Measurements from ENCODE around the gene NFKBIA. TPM values are rescaled to one million over a fixed set of nuclear protein-coding genes. Genes with fewer than 3 reads are reported as not detected.

The NFKBIA gene
- polyA plus RNA-seq, 1 experiment: 51.6 TPM

- ChIA-PET POLR2A (interaction anchor here (0.7 kb wide), 1 partner anchor 32 kb away, joined by 5 read pairs; no protein-coding TSS in a partner anchor), CTCF (interaction anchor here (0.6 kb wide), 1 partner anchor 22 kb away, joined by 3 read pairs; no protein-coding TSS in a partner anchor)
- H3K9me3 ChIP-seq (ENCODE audit: control insufficient read depth, insufficient read depth, low read length): peaks cover 12% of the 10 kb centered on the region
- H3K4me3 ChIP-seq (ENCODE audit: low read depth, low read length): no peak overlapping the region
- H3K27me3 ChIP-seq (ENCODE audit: control insufficient read depth, insufficient read depth, low read length): no peaks in the 10 kb centered on the region
- TF ChIP-seq CTCF (IDR thresholded peaks at IDR 0.05; ENCODE audit: low read depth, low read length): no peak
- H3K27ac ChIP-seq (ENCODE audit: low read depth, low read length): no peak overlapping the region
- DNase-seq (ENCODE audit: low read depth, low spot score): no peak
Observed at GRCh38 chr14:35369701-35370191, 34.8 kb downstream of the NFKBIA start.

- ChIA-PET POLR2A (no interaction called here), CTCF (no interaction called here)
- Histone ChIP-seq H3K4me3 (ENCODE audit: low read depth, low read length) (no peak overlapping the region), H3K9me3 (ENCODE audit: control insufficient read depth, insufficient read depth, low read length) (peaks cover 12% of the 10 kb centered on the region), H3K27ac (ENCODE audit: low read depth, low read length) (no peak overlapping the region), H3K27me3 (ENCODE audit: control insufficient read depth, insufficient read depth, low read length) (no peaks in the 10 kb centered on the region)
- TF ChIP-seq CTCF (IDR thresholded peaks at IDR 0.05; ENCODE audit: low read depth, low read length): no peak
- no peak for DNase-seq (ENCODE audit: low read depth, low spot score)
Observed at GRCh38 chr14:35368583-35369392, 35.8 kb downstream of the NFKBIA start.

GRCh38 chr14:35368139-35368460, 36.4 kb downstream of the NFKBIA start:
- H3K27ac ChIP-seq (ENCODE audit: low read depth, low read length): no peak overlapping the region

GRCh38 chr14:35367056-35367372, 37.5 kb downstream of the NFKBIA start:
- H3K9me3 ChIP-seq (ENCODE audit: control insufficient read depth, insufficient read depth, low read length): peaks cover 12% of the 10 kb centered on the region
- no peak for DNase-seq (ENCODE audit: low read depth, low spot score)
- H3K27ac ChIP-seq (ENCODE audit: low read depth, low read length): no peak overlapping the region
- H3K4me3 ChIP-seq (ENCODE audit: low read depth, low read length): no peak overlapping the region
- no peak for TF ChIP-seq CTCF (IDR thresholded peaks at IDR 0.05; ENCODE audit: low read depth, low read length)
- H3K27me3 ChIP-seq (ENCODE audit: control insufficient read depth, insufficient read depth, low read length): no peaks in the 10 kb centered on the region
- POLR2A ChIA-PET: interaction anchor here (0.6 to 1.3 kb wide), 2 partner anchors 37 to 213 kb away, joined by 4 to 5 read pairs; partner anchors contain the start of gene NFKBIA
- CTCF ChIA-PET: no interaction called here

More at GRCh38 chr14:35368139-35368460, 36.4 kb downstream of the NFKBIA start:
- H3K9me3 ChIP-seq (ENCODE audit: control insufficient read depth, insufficient read depth, low read length): peaks cover 12% of the 10 kb centered on the region
- TF ChIP-seq CTCF (IDR thresholded peaks at IDR 0.05; ENCODE audit: low read depth, low read length): no peak
- POLR2A ChIA-PET: interaction anchor here (1.3 kb wide), 1 partner anchor 36 kb away, joined by 5 read pairs; the partner anchor contains the start of gene NFKBIA
- H3K27me3 ChIP-seq (ENCODE audit: control insufficient read depth, insufficient read depth, low read length): no peaks in the 10 kb centered on the region
- DNase-seq (ENCODE audit: low read depth, low spot score): no peak
- CTCF ChIA-PET: no interaction called here
- no peak overlapping the region for H3K4me3 ChIP-seq (ENCODE audit: low read depth, low read length)

- no peaks in the 10 kb centered on the region for H3K27me3 ChIP-seq (ENCODE audit: control insufficient read depth, insufficient read depth, low read length)
- H3K9me3 ChIP-seq (ENCODE audit: control insufficient read depth, insufficient read depth, low read length): peaks cover 12% of the 10 kb centered on the region
- no peak for DNase-seq (ENCODE audit: low read depth, low spot score)
- POLR2A ChIA-PET: no interaction called here
- no peak for TF ChIP-seq CTCF (IDR thresholded peaks at IDR 0.05; ENCODE audit: low read depth, low read length)
- H3K27ac ChIP-seq (ENCODE audit: low read depth, low read length): no peak overlapping the region
- no peak overlapping the region for H3K4me3 ChIP-seq (ENCODE audit: low read depth, low read length)
- CTCF ChIA-PET: no interaction called here
Observed at GRCh38 chr14:35366521-35366976, 38.0 kb downstream of the NFKBIA start.

All from AG04450 (cell line).